Activated CD4-positive, alpha-beta memory T cell treated with anti-CD3 and anti-CD28 coated beads, Interleukin-2, amount 10 ng/mL, durations not matched to agents 7 days and 5 days (primary cell): ENCODE data around the gene SLC1A5. TPM values are rescaled to one million over a fixed set of nuclear protein-coding genes. Genes with fewer than 3 reads are reported as not detected.

Source experiments
- CTCF ChIA-PET: fragments of 350-600 bp; sonication (Branson Sonifier 250); formaldehyde crosslinking; loops from one replicate; lab custom pipeline; 2021; ENCODE audit warnings: antibody characterized with exemption, inconsistent platforms; lab: Charles Lee
- POLR2A ChIA-PET: fragments of 350-600 bp; sonication (Branson Sonifier 250); formaldehyde crosslinking; loops from one replicate; lab custom pipeline; 2021; ENCODE audit warnings: antibody characterized with exemption; lab: Charles Lee
- DNase-seq: peaks from one replicate; pipeline ENCODE4 v3.0.0-alpha.2; 2020
- H3K27ac Mint-ChIP-seq: one replicate; pipeline ENCODE4 v1.8.0; 2021; ENCODE audit warnings: mild to moderate bottlenecking, mixed read lengths
- H3K27me3 Mint-ChIP-seq: one replicate; pipeline ENCODE4 v1.8.0; 2021; ENCODE audit warnings: mixed read lengths
- H3K36me3 Mint-ChIP-seq: one replicate; pipeline ENCODE4 v1.8.0; 2021; ENCODE audit warnings: low read depth, mixed read lengths
- H3K4me1 Mint-ChIP-seq: one replicate; pipeline ENCODE4 v1.8.0; 2021; ENCODE audit warnings: mixed read lengths
- H3K4me3 Mint-ChIP-seq: one replicate; pipeline ENCODE4 v1.8.0; 2021; ENCODE audit warnings: mild to moderate bottlenecking, mixed read lengths
- H3K9me3 Mint-ChIP-seq: one replicate; pipeline ENCODE4 v1.8.0; 2021; ENCODE audit warnings: mixed read lengths
- total RNA-seq, 2 experiments: library from RNA; stranded (reverse); gene quantifications; one replicate each; pipeline ENCODE4 v1.2.3, GENCODE V29; 2021

The SLC1A5 gene
- total RNA-seq, 2 experiments from 2014 or later, result 200 to 208 TPM

- POLR2A ChIA-PET, result interaction anchor here (0.9 to 6.5 kb wide), 3 partner anchors 13 to 22 kb away, joined by 3 to 38 read pairs (median 3); partner anchors contain the start of gene PRKD2
- CTCF ChIA-PET, result interaction anchor here (0.9 to 5.9 kb wide), 3 partner anchors 23 to 112 kb away, joined by 4 to 53 read pairs (median 5); partner anchors contain the start of gene DACT3
- H3K9me3 Mint-ChIP-seq, result no peaks in the 10 kb centered on the region
Observed at GRCh38 chr19:46726971-46727501, 61.4 kb downstream of the SLC1A5 start.

GRCh38 chr19:46726551-46726950 lies 61.8 kb downstream of the SLC1A5 start:
- H3K36me3 Mint-ChIP-seq, result peaks cover 61% of the 10 kb centered on the region
- H3K27ac Mint-ChIP-seq, result no peak overlapping the region
- H3K9me3 Mint-ChIP-seq, result no peaks in the 10 kb centered on the region
- no peak for DNase-seq
- POLR2A ChIA-PET, result interaction anchor here (0.9 to 6.5 kb wide), 3 partner anchors 12 to 22 kb away, joined by 3 to 38 read pairs (median 3); partner anchors contain the start of gene PRKD2
- no peaks in the 10 kb centered on the region for H3K27me3 Mint-ChIP-seq
- no peak overlapping the region for H3K4me3 Mint-ChIP-seq
- CTCF ChIA-PET, result interaction anchor here (5.9 kb wide), 1 partner anchor 22 kb away, joined by 53 read pairs; no protein-coding TSS in a partner anchor
- H3K4me1 Mint-ChIP-seq, result peaks cover 31% of the 10 kb centered on the region

More at GRCh38 chr19:46726971-46727501, 61.4 kb downstream of the SLC1A5 start:
- no peaks in the 10 kb centered on the region for H3K27me3 Mint-ChIP-seq
- peaks cover 63% of the 10 kb centered on the region for H3K36me3 Mint-ChIP-seq
- H3K27ac Mint-ChIP-seq, result no peak overlapping the region
- H3K4me1 Mint-ChIP-seq, result peaks cover 35% of the 10 kb centered on the region
- no peak for DNase-seq
- no peak overlapping the region for H3K4me3 Mint-ChIP-seq

GRCh38 chr19:46725859-46726393 lies 62.5 kb downstream of the SLC1A5 start:
- ChIA-PET CTCF (interaction anchor here (5.9 kb wide), 1 partner anchor 22 kb away, joined by 53 read pairs; no protein-coding TSS in a partner anchor), POLR2A (interaction anchor here (0.9 to 6.5 kb wide), 3 partner anchors 11 to 21 kb away, joined by 3 to 38 read pairs (median 3); partner anchors contain the start of gene PRKD2)
- no peak for DNase-seq
- peaks cover 28% of the 10 kb centered on the region for H3K4me1 Mint-ChIP-seq
- H3K27me3 Mint-ChIP-seq, result no peaks in the 10 kb centered on the region
- no peak overlapping the region for H3K27ac Mint-ChIP-seq
- H3K4me3 Mint-ChIP-seq, result no peak overlapping the region
- H3K36me3 Mint-ChIP-seq, result peaks cover 62% of the 10 kb centered on the region
- H3K9me3 Mint-ChIP-seq, result no peaks in the 10 kb centered on the region

GRCh38 chr19:46725036-46725820 lies 63.2 kb downstream of the SLC1A5 start:
- H3K36me3 Mint-ChIP-seq, result peaks cover 61% of the 10 kb centered on the region
- H3K27me3 Mint-ChIP-seq, result no peaks in the 10 kb centered on the region
- peaks cover 27% of the 10 kb centered on the region for H3K4me1 Mint-ChIP-seq
- POLR2A ChIA-PET, result interaction anchor here (6.5 kb wide), 1 partner anchor 11 kb away, joined by 38 read pairs; the partner anchor contains the start of gene PRKD2
- H3K27ac Mint-ChIP-seq, result no peak overlapping the region
- H3K9me3 Mint-ChIP-seq, result no peaks in the 10 kb centered on the region
- no peak overlapping the region for H3K4me3 Mint-ChIP-seq
- DNase-seq, result no peak
- CTCF ChIA-PET, result interaction anchor here (5.9 kb wide), 1 partner anchor 21 kb away, joined by 53 read pairs; no protein-coding TSS in a partner anchor

Other genes with a start within 250 kb of the SLC1A5 start
- 100 to 1,000 TPM; 446 to 465 TPM for gene CALM3, start 187.3 kb downstream of the SLC1A5 start, total RNA-seq
- 1 to 10 TPM; 5.3 to 5.6 TPM for gene PTGIR, start 163.5 kb downstream of the SLC1A5 start, total RNA-seq
- gene GNG8, start 152.4 kb downstream of the SLC1A5 start, total RNA-seq, result 1 to 10 TPM; 3.1 to 3.4 TPM
- under 1 TPM; 0.15 to 0.20 TPM for gene DACT3, start 127.4 kb downstream of the SLC1A5 start, total RNA-seq
- gene PRKD2, start 71.5 kb downstream of the SLC1A5 start, total RNA-seq, result 100 to 1,000 TPM; 167 to 177 TPM
- 10 to 100 TPM; 13.4 to 15.4 TPM for gene FKRP, start 42.5 kb downstream of the SLC1A5 start, total RNA-seq
- gene STRN4, start 42.1 kb downstream of the SLC1A5 start, total RNA-seq, result 10 to 100 TPM; 75.1 to 78.5 TPM
- 100 to 1,000 TPM; 116 to 117 TPM for gene AP2S1, start 62.3 kb upstream of the SLC1A5 start, total RNA-seq
- gene ARHGAP35, start 72.4 kb upstream of the SLC1A5 start, total RNA-seq, result 10 to 100 TPM; 35.4 to 36.0 TPM
- gene NPAS1, start 231.2 kb upstream of the SLC1A5 start, total RNA-seq, result under 1 TPM; 0.20 to 0.48 TPM